GM21447 (cell line): ENCODE data around the gene F10.

ENCODE experiments used
- ATAC-seq: cut with Tn5 transposase; IDR thresholded peaks from one replicate; pipeline ENCODE4 v1.9.1; 2021; ENCODE audit not compliant: unreplicated experiment

The F10 gene

DNA sequence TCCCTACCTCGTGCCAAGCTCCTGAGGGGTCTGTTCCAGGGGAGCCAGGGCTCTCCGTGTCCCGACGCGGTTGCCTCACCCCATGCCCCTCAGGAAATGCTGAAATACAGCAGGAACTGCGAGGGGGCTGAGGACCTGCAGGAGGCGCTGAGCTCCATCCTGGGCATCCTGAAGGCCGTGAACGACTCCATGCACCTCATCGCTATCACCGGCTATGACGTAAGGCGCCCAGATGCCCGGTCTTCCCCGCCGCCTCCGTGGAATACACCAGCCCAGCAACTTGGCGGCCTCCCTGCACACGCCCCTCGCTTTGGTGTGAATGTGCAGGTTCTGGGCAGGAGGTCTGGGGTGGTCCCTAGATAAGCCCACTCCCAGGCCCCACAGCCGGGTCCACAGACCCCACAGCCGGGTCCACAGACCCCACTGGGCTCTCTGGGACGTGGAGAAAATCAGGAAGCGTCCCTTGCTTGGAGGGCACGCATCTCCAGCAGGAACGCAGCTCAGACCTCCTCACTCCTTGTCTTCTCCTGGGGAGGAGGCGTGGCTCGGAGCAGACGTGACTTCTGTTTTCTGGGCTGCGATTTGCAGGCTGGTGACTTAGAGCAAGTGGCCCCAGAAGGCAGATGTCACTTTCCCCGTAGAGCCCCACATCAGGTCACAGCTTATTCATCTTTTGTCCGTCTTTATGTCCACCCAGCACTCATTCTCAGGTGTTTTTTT is 36.4 kb upstream of the F10 start:
- no peak for ATAC-seq

DNA sequence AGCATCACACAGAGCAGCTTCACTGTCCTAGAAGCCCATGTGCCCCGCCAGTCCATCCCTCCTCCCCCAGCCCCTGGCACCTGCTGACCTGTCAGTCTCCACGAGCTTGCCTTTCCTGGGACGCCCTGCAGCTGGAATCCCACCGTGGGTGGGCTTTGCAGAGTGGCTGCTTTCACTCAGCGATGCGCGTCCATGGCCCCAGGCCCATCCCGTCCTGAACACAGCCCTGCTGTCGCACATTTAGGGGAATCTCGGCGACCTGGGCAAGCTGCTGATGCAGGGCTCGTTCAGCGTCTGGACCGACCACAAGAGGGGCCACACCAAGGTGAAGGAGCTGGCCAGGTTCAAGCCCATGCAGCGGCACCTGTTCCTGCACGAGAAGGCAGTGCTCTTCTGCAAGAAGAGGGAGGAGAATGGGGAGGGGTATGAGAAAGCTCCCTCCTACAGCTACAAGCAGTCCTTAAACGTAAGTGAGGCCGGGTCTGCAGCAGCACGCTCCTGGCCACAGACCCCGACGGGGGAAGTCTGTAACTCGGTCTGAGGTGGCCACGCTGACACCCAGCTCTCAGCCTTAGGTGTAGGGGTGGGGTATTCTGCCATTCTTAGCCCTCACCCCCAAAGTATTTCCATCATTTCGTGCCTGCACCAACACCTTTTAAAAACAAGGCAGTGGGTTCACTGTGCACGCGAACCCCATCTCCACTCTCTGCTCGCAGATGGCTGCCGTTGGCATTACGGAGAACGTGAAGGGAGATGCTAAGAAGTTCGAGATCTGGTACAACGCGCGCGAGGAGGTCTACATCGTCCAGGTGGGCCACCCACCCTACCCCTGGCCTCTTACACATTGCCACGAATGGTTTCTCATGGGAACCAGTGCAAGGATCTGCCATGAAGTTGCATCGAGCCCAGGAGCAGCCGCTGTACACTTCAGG is 35.3 kb upstream of the F10 start:
- no peak for ATAC-seq

DNA sequence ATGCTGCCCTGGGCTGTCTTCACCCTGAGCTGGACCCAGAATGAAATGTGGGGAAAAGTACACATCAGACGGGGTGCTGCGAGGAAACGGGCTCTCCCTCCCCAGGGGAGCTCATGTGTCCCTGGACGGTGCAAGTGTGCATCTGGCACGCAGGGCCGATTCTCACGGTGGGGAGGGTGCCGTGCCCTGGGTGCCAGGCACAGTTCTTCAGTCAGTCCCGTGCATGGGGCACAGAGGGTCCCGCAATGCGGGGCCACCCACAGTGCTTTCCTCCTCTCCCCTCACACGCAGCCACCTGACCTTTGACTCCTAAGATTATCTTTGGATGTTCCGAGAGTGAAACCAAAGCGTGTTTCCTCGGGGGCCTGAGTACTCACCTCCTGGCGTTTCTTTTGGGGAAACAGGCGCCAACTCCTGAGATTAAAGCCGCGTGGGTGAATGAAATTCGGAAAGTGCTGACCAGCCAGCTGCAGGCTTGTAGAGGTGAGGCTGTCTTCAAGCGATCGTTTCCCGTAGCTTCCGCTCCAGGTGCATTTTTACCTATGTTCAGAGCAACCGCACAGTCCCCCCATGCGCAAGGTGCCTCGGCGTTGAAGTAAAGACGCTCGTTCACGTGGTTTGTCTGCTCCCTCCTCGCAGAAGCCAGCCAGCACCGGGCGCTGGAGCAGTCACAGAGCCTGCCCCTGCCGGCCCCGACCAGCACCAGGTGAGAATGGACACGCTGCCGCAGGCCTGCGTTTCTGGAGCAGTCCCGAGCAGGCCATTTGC is 34.5 kb upstream of the F10 start:
- ATAC-seq = no peak

DNA sequence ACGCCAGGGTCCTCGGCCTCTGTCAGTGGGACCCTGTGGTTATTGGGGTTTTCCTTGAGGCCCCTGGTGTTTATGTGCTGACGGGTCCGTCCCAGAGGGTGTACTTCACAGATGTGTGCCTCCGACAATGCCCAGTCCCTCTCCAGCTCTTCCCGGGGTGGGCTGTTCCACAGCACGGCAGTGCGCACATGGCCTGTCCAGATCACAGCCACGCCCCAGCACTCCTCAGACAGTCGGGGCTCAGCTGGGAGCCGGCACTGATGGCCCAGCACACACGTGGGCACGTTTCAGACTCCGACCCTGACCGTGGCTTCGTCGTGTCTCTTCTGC is 33.9 kb upstream of the F10 start:
- no peak for ATAC-seq

DNA sequence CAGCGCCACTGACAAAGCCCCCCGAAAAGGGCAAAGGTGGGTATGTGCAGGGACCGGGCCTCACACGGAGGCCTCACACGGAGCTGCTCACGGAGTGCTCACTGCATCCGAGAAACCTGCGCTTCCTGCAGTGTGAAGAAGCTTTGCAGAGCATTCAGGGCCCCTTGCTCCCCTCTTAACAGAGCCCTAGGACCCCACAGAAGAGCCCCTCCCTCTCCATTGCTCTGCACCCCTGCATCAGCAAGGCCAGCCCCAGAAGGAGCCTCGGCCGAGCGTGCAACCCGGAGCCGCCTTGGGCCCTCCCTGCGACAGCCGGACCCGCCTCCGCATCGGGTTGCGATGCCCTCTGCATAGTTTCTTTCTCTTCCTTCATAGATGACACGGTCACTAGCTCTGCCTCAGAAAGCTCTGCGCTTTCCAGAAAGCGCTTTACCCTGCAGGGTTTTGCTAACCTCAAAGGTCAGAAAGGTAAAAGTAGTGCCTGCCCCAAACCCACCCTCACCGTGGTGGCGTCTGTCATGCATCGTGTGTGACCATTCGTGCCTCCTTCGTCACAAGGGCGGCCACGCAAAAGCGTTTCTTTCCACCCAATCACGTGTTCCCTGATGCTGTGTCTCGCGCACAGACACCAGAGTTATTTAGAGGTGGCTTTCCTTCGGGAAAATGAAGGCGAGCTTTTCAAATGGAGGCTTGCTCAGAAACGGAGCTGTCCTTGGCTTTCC is 32.7 kb upstream of the F10 start:
- no peak for ATAC-seq

DNA sequence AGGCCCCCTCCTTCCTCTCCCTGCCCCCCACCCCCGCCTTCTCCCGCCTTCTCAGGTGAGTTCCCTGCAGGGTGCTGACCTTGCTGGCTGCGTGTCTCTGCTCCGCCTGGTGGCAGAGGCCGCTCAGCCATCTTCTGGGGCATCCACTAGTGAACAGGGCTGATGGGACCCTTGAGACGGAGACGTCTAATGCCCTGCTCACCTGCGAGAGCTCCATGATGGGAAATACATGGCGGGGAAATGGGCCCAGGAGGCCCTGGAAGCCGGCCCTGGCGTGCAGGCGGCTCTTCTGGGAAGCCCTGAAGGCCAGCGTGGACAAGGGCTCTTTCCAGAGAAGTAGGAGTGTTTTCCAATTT is 32.2 kb upstream of the F10 start:
- ATAC-seq = no peak

DNA sequence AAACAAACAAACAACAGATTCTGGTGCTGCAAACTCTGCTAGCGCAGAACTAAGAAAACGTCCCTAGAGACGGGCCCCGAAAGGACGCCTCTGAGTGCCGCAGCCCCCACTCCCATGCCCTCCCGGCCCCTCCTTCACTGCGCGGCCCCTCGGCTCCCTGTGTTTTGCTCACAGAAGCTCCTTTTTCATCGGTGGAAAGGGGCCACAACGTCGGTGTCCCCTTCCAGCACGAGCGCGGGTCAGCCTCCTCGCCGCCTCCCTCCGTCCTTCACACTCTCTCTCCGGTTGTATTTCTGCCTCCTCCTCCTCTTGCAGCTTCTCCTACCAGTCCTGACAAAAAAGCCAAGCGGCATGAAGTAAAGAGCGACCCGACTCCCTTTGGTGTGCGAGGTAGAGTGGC is 31.8 kb upstream of the F10 start:
- no peak for ATAC-seq

DNA sequence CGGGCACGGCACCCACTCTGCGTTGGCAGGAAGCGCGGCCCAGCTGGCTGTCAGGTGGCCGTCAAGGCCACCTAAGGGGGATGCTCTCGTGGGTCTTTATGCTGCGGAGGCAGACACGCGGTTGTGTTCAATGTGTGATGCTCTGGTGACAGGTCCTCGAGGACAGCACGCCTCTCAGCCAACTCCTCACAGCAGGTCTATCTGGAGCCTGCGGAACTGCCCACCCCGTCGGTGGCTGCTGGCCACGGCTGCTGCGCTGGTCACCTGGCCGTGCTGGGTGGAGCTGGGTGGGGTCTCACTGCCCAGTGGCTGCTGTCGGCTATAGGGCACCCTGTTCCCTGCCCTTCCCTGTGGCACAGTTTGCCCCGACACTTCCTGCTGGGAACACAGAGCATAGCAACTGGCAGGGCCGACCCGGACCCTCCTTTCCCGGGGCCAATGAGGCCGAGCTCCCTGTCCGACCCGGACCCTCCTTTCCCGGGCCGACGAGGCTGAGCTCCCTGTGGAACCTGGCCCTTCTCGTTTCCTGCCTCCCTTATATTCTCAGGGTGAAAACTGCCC is 31.3 kb upstream of the F10 start:
- no peak for ATAC-seq

DNA sequence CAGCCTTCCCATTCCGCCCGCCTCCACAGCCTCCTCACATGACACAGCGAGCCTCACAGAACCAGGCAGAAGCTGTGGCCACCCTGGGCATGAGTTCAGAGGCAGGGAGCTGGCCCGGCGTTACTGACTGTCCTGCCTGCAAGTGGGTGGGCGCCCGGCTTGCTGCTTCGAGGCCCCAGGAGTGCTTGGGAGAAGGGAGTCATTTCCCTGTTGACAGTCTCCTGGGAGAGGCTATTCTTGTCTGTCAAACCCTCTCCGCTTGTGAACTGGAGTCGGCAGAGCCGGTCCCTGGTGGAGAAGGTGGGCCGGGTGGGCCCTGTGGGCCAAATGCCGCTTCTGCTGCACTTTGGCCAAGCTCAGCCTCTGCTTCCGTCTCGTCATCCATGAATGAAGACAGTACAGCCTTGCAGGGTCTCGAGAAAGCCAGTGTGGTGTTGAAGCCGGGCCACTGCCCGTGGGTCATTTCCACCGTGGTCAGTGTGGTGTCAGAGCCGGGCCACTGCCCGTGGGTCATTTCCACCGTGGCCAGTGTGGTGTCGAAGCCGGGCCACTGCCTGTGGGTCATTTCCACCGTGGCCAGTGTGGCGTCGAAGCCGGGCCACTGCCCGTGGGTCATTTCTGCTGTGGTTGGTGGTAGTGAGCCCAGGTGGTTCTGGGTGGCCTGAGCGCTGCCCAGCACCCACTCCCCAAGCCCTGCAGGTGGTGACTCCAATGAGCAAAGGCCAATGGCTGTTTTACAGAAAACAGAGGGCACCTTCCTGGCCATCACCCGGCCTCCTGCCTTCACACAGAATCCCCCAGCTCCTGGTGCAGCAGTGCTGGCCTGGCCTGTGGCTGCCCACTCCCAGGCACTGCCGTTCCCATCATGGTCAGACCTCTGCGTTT is 30.5 kb upstream of the F10 start:
- no peak for ATAC-seq

DNA sequence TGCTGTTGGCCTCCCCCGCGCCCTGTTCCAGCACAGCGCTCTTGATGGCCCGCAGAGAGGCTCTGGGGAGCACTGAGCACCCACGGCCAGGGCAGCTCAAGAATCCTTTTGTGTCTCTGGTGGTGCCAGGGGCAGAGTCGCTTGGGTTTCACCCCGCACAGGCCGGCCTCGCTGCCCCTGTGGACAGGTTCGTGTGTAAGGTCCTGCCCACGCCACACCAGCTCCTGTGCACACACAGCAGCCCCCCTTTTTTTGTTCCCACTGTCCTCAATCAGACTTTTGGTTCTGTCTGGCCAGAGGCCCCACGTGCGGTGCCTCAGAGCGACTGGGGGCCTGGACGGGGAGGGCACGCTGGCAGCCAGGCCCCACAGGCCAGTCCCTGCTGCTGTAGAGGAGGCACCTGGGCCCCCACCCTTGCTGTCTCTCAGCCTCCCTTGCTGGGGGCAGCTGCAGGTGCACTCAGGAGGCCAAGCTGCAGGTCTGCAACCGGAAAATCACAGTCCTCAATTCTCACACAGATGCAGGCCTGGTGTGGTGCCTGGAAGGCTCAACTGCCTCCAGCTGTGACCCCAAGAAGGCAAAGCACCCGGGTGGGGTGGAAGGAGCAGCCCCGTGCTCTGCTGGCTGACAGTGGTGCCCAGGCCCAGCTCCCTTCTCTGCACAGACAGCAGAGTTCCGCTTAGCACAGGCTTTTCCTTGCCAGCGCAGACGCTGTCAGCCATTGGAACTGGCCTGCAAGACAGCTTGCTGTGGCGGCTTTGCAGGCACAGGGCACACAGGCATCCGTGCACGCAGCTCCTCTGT is 29.6 kb upstream of the F10 start:
- no peak for ATAC-seq

DNA sequence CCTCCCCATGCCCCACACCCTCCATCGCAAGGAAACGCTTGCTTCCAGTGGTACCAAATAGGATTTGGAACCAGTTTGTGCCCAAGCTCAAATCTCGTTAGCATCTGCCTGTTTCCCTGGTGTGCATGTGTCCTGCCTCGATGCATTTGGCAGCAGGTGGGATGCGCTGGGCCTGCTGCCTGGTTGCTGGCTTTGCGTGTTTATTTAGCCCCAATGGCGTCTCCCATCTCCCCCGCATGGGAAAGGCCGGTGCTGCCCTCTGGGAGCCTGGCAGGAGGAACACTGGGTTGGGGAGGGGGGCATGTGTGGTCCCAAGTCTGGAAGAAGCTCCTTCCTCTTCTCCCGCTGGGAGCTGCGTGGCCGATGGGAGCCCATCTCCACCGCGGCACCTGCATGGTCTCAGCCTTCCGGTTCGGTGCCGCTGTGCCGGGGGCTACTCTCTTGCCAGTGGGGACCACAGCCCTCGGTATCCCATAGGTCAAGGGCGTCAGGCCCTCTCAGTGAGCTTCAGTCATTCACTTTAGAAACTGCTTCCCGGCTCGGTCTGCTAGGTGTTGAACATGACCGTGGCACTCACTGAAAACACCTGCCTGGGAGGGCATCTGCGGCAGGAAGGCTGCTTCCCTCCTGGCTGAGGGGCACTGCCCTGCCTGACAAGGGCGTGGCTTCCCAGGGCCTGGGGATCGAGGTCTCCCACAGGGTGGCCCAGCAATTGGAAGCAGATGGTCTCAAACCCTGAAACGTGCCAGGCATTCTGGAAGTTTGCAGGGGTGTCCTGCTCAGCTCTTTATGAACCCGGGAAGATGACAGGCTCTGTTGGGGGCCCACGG is 28.8 kb upstream of the F10 start:
- ATAC-seq = no peak

DNA sequence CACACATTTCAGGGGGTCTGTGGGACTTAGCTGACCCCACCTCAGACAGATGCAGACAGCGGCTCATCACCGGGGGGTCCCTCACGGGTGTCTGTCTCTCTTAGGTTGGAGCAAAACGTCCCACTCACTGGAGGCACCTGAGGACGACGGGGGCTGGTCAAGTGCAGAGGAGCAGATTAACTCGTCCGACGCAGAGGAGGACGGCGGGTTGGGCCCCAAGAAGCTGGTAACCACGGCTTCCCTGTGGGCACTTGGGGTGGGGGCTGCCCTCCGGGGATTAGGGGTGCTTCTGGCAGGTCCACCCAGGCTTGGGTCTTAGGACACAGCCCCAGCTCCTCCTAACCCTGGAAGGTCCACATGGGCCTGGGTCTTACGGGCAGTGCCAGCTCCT is 28.2 kb upstream of the F10 start:
- no peak for ATAC-seq

DNA sequence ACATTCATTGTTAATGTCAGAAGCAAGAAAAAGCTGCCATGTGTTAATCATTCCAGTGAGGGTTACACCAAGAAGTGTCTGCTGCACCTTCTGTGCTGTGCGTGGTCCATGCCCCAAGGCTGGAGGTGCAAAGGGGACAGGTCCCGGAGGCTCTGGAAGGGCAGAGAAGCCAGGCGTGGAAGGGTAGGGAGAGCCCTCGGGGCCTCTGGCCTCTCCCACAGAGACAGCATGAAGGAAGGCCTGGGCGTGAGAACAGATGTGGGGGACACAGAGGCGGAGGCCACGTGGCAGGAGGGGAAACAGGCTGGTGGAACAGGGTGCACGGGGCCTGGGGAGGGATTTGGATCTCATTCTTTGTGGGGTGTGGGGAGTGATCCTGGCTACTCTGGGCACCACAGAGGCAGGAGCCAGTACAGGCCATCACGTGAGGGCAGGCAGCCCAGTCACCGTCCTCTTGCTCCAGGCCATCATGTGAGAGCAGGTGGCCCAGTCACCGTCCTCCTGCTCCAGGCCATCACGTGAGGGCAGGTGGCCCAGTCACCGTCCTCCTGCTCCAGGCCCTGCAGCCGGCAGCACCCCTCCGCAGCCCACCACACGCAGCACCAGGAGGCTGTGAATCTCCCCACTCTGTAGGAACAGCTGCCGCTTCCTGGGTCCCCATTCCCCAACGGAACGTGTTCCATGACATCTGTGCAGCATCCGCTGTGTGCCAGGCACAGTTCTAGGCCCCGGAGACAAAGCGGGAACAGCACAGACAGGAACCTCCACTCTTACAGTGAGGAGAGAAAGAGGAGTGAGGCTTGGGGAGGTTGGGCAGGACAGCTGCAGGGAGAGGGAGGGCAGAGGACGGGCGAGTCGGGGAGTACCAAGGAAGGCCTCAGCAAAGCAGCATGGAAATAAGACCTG is 27.2 kb upstream of the F10 start:
- ATAC-seq = no peak

DNA sequence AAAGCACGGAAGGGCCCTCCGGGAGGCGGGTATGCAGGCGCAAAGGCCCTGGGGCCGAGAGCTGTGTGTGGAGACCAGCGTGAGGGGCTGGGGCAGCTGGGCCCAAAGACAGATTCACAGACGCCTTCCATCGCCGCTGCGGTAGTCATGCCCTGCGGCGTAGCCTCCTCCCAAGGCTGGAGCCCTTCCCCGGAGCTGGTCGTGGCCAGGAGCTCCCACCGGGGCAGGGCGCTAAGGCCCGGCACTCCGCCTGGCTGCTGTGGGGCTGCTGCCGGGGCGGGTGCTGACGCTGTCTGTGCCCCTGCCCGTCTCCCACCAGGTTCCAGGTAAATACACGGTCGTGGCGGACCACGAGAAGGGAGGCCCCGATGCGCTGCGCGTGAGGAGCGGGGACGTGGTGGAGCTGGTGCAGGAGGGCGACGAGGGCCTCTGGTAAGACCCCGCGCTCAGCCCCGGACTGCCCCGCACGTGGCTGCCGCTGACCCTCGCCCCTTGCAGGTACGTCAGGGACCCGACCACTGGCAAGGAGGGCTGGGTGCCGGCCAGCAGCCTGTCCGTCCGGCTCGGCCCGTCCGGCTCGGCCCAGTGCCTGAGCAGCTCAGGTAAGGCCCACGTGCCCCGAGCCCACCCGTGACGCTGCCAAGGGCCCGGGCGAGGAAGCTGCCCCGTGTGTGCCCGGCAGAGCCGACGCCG is 26.4 kb upstream of the F10 start:
- ATAC-seq = no peak

DNA sequence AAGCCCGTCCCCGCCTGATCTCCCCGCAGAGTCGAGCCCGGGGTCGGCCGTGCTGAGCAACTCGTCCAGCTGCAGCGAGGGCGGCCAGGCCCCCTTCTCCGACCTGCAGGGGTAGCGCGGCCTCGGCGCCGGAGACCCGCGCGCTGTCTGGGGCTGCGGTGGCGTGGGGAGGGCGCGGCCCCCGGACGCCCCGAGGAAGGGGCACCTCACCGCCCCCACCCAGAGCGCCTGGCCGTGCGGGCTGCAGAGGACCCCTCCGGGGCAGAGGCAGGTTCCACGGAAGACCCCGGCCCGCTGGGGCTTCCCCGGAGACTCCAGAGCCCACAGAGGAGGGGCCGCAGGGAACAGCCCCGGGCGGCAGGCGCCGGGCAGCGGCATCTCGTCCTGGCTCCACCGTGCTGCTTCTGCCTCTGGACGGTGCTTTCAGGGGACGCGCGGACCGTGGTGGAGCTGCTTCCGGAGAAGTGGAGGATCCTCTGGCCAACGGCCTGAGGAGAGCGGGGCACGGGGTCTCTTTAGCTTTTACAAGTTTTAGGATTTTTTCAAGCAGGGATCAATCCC is 25.8 kb upstream of the F10 start:
- ATAC-seq = no peak

DNA sequence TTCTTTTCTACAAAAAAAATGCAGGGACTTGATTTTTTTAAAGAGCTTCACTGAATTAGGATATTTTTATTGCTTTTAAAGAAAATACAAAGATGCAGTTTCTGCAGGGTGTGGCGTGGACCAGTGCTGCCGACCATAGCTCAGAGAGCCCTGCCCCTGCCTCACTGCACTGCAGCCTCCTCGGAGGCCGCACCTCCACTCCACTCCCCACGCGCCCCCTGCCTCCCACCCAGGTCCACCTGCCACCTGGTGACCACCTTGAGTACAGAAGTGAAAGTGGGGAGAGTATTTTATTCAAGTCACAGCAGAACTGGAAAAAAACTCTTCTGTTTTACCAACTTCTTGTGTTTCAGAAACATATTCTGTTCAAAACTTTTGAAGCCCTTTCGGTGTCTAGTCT is 24.9 kb upstream of the F10 start:
- ATAC-seq = no peak
